ENCODE results near the gene CLCN4.

- TF ChIP-seq CTCF (IDR thresholded peaks at IDR 0.05) (no peak), POLR2A (IDR thresholded peaks at IDR 0.05) (no peak)
These were observed 35.0 kb upstream of the CLCN4 start for GRCh38 chrX:10121787-10122186.
